ENCODE results near the gene GABRP.
"Not testable (repeated sequence)": the region's sequence is repeated elsewhere in the genome, so short reads cannot be mapped to it uniquely, and the experiment has no call there.

GABRP gene

DNA sequence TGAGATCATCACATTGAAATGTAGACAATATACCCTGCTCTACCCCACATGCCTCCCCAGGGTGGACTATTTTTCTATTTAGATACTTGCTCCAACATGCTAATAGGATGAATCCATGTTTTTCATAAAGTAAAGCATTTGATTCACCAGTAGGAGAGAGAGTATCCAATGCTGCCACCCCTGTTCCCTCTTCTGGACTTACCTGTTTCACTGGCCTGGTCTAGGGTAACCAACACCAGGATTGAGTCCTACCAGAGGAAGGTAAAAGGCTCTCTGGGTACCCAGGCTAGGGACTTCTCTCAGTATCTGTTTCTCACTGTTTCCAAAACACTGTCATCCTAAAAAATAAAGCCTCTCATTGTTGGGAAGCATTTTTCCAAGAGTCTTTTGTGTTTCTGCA, 30.2 kb upstream of the GABRP start:
- Histone ChIP-seq H3K27ac (no peak overlapping the region), H3K9ac (no peak overlapping the region), H3K27me3 (no peaks in the 10 kb centered on the region), H3K4me2 (no peak overlapping the region), H3K4me1 (no peaks in the 10 kb centered on the region), H3K9me3 (no peaks in the 10 kb centered on the region), H3K4me3 (no peak overlapping the region), H4K20me1 (no peaks in the 10 kb centered on the region), H3K36me3 (no peaks in the 10 kb centered on the region)
- no peak for TF ChIP-seq Cebpa-rat (IDR thresholded peaks at IDR 0.05)

DNA sequence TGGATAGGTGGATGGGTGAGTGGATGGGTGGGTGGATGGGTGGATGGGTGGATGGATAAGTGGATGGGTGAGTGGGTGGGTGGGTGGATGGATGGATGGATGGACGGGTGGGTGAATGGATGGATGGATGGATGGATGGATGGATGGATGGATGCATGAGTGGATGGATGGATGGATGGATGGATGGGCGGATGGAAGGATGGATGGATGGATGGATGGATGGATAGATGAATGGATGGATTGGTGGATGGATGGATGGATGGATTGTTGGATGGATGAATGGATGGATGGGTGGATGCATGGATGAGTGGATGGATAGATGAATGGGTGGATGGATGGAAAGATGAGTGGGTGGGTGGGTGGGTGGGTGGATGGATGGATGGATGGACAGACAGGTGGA, 29.0 kb upstream of the GABRP start:
- H3K9ac ChIP-seq, H3K4me1 ChIP-seq, H3K4me2 ChIP-seq, H3K36me3 ChIP-seq, H3K27ac ChIP-seq, H3K9me3 ChIP-seq, H3K27me3 ChIP-seq, H3K4me3 ChIP-seq, H4K20me1 ChIP-seq: not testable (repeated sequence)

DNA sequence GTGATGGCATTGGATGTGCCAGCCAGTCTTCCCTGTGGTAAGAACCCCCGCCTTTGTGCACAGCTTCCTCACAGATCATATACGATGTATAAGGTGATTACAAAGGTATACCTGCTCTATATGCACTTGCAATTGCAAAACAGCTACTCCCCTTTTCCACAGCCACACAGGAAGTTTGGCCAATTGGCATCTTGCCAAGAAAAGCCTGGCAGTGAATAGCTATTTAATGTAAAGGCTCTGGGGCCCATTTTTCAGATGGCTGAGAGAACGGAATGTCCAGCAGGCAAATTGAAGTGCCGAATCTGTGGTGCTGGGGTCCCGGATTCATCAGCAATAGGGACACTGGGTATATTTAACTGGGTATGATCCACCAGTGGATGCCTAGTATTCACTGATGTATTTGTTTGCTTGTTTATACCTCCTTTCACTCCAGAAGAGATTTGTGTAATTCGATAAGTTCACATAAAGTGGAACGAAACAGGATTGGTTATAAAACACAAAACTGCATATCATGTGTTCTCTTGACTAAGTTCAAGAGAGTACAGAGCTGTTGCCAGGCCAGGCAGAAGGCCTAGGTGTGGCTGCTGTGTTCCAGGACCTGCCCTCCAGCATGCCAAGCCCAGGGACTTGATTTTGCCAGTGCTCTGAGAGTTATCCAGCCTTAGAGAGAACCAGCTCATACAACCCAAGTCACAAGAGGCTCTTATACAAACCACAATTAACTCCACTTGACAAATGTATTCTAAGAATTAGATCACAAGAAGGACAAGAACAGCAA, 27.7 kb upstream of the GABRP start:
- H3K4me3 ChIP-seq, result no peak overlapping the region
- H3K27me3 ChIP-seq, result no peaks in the 10 kb centered on the region
- no peak for TF ChIP-seq Cebpa-rat (IDR thresholded peaks at IDR 0.05)
- H3K9ac ChIP-seq, result no peak overlapping the region
- no peak overlapping the region for H3K27ac ChIP-seq
- H3K36me3 ChIP-seq, result no peaks in the 10 kb centered on the region
- no peaks in the 10 kb centered on the region for H3K4me1 ChIP-seq
- no peaks in the 10 kb centered on the region for H4K20me1 ChIP-seq
- no peak overlapping the region for H3K4me2 ChIP-seq
- H3K9me3 ChIP-seq, result no peaks in the 10 kb centered on the region

DNA sequence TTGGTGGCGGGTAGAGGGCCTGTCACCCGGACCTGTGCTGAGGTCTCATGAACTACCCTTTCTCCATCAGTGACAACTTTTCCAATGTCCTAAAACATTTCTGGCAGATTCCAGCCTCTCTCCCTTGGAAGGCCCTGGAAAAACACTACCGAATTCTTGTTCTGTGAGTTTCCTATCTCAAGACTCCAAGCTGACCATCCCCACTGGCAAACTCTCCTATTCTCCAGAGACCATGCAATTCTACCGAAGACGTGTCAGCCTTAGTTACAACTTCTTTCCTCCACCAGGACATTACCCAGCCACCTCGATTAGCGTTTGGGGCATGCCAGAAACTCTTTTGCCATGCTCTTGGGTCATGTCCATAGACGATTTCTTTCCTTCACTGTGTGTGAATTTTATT, 26.8 kb upstream of the GABRP start:
- H3K9me3 ChIP-seq, result no peaks in the 10 kb centered on the region
- H3K9ac ChIP-seq, result no peak overlapping the region
- no peaks in the 10 kb centered on the region for H3K36me3 ChIP-seq
- H3K4me2 ChIP-seq, result no peak overlapping the region
- no peak for TF ChIP-seq Cebpa-rat (IDR thresholded peaks at IDR 0.05)
- no peak overlapping the region for H3K27ac ChIP-seq
- H3K27me3 ChIP-seq, result no peaks in the 10 kb centered on the region
- no peaks in the 10 kb centered on the region for H4K20me1 ChIP-seq
- H3K4me1 ChIP-seq, result no peaks in the 10 kb centered on the region
- H3K4me3 ChIP-seq, result no peak overlapping the region

DNA sequence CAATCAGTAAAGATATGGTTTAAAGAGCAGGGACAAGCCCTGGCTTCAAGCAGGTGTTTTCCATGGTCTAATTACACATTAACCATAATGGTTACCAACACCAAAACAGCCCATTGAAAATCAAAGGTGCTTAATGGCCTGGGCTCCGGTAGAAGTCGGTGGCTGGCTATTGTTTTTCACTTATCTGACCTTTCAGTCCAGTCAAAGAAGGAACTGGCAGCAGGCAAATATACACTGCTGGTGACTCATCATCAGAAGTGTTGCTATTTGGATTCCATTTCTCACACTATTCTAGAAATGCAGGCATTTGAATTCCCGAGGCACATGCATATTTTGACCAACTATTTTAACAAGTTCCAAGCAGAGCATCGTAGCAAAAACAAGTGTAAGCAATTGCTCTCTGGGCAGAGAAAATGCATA, 26.3 kb upstream of the GABRP start:
- Histone ChIP-seq H3K4me2 (no peak overlapping the region), H3K9ac (no peak overlapping the region), H3K4me1 (no peaks in the 10 kb centered on the region), H3K9me3 (no peaks in the 10 kb centered on the region), H3K36me3 (no peaks in the 10 kb centered on the region), H3K27ac (no peak overlapping the region), H4K20me1 (no peaks in the 10 kb centered on the region), H3K27me3 (no peaks in the 10 kb centered on the region), H3K4me3 (no peak overlapping the region)
- TF ChIP-seq Cebpa-rat (IDR thresholded peaks at IDR 0.05), result no peak

DNA sequence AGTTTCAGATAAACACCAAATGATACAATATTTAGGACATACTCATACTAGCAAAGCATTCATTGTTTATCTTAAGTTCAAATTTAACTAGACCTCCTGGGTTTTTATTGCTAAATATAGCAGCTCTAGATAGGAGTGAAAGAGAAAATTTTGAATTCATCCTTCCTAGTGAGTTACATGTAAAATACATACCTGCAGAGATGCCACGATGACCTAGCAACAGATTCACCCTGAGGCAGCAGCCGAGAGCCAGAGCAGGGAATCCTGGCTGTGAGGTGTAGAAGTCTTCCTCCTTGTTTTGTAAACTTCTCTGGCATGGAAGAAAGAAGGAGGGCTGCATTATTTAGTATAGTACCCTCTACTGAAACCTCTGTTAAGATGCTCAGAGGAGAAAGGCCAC, 25.9 kb upstream of the GABRP start:
- H3K4me1 ChIP-seq, result no peaks in the 10 kb centered on the region
- no peak overlapping the region for H3K4me3 ChIP-seq
- no peak overlapping the region for H3K9ac ChIP-seq
- no peak overlapping the region for H3K27ac ChIP-seq
- no peak for TF ChIP-seq Cebpa-rat (IDR thresholded peaks at IDR 0.05)
- no peaks in the 10 kb centered on the region for H3K27me3 ChIP-seq
- no peaks in the 10 kb centered on the region for H4K20me1 ChIP-seq
- H3K4me2 ChIP-seq, result no peak overlapping the region
- no peaks in the 10 kb centered on the region for H3K9me3 ChIP-seq
- H3K36me3 ChIP-seq, result no peaks in the 10 kb centered on the region

DNA sequence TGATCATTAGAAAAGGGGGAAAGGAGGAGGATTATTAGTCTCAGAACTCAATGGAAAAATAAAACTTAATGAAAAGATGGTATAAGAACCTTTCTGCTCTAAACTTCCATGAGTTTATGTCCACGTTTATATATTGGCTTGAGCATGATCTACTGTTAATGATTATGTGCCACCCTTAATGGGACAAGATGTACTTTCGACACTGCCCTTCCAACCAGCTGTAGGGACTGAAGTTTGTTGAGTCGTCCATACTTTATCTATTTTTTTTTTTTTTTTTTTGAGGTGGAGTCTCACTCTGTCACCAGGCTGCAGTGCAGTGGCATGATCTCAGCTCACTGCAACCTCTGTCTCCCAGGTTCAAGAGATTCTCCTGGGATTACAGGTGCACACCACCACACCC, 25.0 kb upstream of the GABRP start:
- Histone ChIP-seq H3K4me3 (no peak overlapping the region), H3K4me2 (no peak overlapping the region), H3K27ac (no peak overlapping the region), H4K20me1 (no peaks in the 10 kb centered on the region), H3K27me3 (no peaks in the 10 kb centered on the region), H3K36me3 (no peaks in the 10 kb centered on the region), H3K4me1 (no peaks in the 10 kb centered on the region), H3K9ac (no peak overlapping the region), H3K9me3 (no peaks in the 10 kb centered on the region)
- no peak for TF ChIP-seq Cebpa-rat (IDR thresholded peaks at IDR 0.05)

DNA sequence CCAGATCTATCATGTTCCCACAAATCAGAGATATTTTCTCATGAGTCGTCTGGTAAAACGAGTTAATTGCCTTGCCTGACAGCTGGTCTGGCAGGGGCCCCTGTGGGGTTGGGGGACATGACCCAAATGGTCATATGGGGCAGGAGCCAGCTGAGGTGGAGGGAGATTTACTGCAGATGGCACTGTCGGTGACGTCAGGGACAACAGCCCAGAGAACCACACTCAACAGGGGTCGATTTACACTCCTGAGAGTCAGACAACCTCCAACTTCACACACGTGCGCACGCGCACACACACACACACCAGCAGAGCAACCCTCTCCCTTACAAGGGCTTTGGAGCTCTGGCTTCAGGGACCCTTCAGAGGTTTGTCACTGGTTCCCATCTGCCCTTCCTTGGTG, 23.4 kb upstream of the GABRP start:
- Histone ChIP-seq H3K9me3 (no peaks in the 10 kb centered on the region), H3K36me3 (no peaks in the 10 kb centered on the region), H3K4me1 (no peaks in the 10 kb centered on the region), H3K27ac (no peak overlapping the region), H3K4me3 (no peak overlapping the region), H3K9ac (no peak overlapping the region), H3K27me3 (no peaks in the 10 kb centered on the region), H4K20me1 (no peaks in the 10 kb centered on the region), H3K4me2 (no peak overlapping the region)
- TF ChIP-seq Cebpa-rat (IDR thresholded peaks at IDR 0.05), result no peak

DNA sequence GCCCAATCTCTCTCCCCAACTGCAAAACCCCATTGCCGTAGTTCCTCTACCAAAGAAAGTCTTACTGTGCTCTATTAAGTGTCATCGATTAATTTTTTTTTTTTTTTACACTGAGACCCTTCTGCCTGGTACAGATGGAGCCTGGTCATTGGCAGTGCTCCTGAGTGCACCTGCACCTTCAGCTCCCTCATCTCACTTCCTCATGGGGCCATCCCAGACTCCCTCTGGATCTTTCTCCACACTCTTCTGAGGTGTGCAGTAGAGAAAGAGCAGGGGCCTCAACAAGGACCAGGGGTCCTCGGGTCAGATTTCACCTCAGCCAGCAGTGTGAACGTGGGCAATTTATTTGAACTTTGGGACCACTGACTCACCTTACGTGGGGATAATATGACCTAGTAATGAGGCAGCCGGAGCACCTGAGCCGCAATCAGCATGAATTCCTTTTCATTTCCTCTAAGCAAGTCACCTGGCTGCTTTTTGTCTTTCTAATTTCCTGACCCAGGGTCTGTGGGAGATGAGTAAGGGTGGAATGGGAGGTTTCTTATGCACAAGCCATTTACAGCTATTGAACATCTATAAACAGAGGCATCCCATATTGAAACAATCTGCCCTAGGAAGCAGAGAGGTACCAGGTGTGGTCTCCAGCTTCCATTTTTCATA, 22.3 kb upstream of the GABRP start:
- Histone ChIP-seq H3K4me3 (no peak overlapping the region), H3K9ac (no peak overlapping the region), H3K27me3 (no peaks in the 10 kb centered on the region), H3K4me2 (no peak overlapping the region), H4K20me1 (no peaks in the 10 kb centered on the region), H3K4me1 (no peaks in the 10 kb centered on the region), H3K36me3 (no peaks in the 10 kb centered on the region), H3K9me3 (no peaks in the 10 kb centered on the region), H3K27ac (no peak overlapping the region)
- TF ChIP-seq Cebpa-rat (IDR thresholded peaks at IDR 0.05), result no peak

DNA sequence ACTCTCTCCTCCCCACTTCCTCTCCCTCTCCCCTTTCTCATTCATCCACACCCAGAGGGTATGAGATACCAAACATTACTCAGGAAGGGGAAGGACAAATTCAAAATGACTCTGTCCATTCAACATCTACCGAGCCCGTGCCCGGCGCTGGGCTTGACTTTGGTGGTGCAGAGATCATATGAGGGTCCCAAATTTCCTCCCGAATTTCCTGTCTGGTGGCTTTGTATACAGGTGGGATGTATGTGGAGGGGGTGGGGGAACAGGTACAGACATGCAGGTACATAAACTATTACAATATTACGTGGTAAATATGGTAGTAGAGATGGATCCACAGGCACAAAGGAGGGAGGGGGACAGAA, 21.8 kb upstream of the GABRP start:
- no peak for TF ChIP-seq Cebpa-rat (IDR thresholded peaks at IDR 0.05)
- Histone ChIP-seq H4K20me1 (no peaks in the 10 kb centered on the region), H3K9ac (no peak overlapping the region), H3K36me3 (no peaks in the 10 kb centered on the region), H3K9me3 (no peaks in the 10 kb centered on the region), H3K4me3 (no peak overlapping the region), H3K4me2 (no peak overlapping the region), H3K4me1 (no peaks in the 10 kb centered on the region), H3K27ac (no peak overlapping the region), H3K27me3 (no peaks in the 10 kb centered on the region)

DNA sequence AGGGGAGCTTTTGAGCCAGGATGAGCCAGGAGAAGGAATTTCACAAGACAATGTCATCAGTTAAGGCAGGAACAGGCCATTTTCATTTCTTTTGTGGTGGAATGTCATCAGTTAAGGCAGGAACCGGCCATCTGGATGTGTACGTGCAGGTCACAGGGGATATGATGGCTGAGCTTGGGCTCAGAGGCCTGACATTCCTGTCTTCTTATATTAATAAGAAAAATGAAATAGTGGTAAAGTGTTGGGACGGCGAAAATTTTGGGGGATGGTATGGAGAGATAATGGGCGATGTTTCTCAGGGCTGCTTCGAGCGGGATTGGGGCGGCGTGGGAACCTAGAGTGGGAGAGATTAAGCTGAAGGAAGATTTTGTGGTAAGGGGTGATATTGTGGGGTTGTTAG, 21.2 kb upstream of the GABRP start:
- not testable (repeated sequence) for H3K9ac ChIP-seq

DNA sequence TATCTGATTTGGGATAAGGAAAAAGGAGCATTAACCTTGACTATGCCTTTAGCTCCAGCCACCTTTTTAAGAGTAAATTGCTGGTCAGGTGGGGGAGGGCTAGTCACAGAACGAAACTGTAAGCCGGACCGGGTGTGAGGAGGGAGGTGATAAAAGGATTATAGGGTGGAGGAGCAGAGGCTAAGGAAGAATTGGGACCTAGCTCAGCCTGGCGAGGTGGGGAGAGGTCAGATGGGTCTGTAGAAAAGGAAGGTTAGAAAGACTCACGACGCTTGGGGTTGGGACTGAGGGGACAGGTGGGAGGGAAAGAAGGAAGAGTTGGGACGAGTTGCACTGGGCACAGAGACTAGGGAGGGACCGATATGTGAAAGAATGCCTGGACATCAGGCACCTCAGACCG, 17.7 kb upstream of the GABRP start:
- H3K9ac ChIP-seq, H3K27me3 ChIP-seq, H3K27ac ChIP-seq, H3K9me3 ChIP-seq, H3K4me2 ChIP-seq, H4K20me1 ChIP-seq, H3K4me3 ChIP-seq, H3K36me3 ChIP-seq, H3K4me1 ChIP-seq: not testable (repeated sequence)

More for the DNA sequence above, 21.2 kb upstream of the GABRP start:
- not testable (repeated sequence) for H3K4me1 ChIP-seq, H3K27ac ChIP-seq, H4K20me1 ChIP-seq, H3K36me3 ChIP-seq, H3K9me3 ChIP-seq, H3K4me3 ChIP-seq, H3K4me2 ChIP-seq, H3K27me3 ChIP-seq

Measured in BLaER1 (cell line).